ENCODE results near the gene AGTR1. TPM values are rescaled to one million over a fixed set of nuclear protein-coding genes. Genes with fewer than 3 reads are reported as not detected.
A peak's percentile ranks its signal among the peaks of the same experiment; 100 is the strongest.

Gene AGTR1
- total RNA-seq, 1 donor, result 10.5 TPM

- H3K9me3 ChIP-seq (ENCODE audit: low read depth, low read length), result no peaks in the 10 kb centered on the region
- H3K36me3 ChIP-seq (ENCODE audit: insufficient read depth, low read length), result no peaks in the 10 kb centered on the region
- peak overlapping the region; percentile 51 for H3K27ac ChIP-seq (ENCODE audit: low read depth, low read length)
- no peaks in the 10 kb centered on the region for H3K79me2 ChIP-seq (ENCODE audit: insufficient read depth, low read length)
- no peak for TF ChIP-seq CTCF (IDR thresholded peaks at IDR 0.05; ENCODE audit: extremely low read depth, low read depth, low read length)
- H3K27me3 ChIP-seq (ENCODE audit: insufficient read depth, low read length), result no peaks in the 10 kb centered on the region
- H3K4me2 ChIP-seq (ENCODE audit: insufficient read depth, low read length), result peak overlapping the region; percentile 71
- DNase-seq (ENCODE audit: insufficient read length, low spot score, missing footprints), result peak; percentile 78
- peak overlapping the region; percentile 67 for H2AFZ ChIP-seq (ENCODE audit: low read length)
- H3K4me3 ChIP-seq (ENCODE audit: insufficient read depth, low read length), result peak overlapping the region; percentile 31
- peaks cover 14% of the 10 kb centered on the region for H3K4me1 ChIP-seq (ENCODE audit: insufficient read depth, low read length)
- no peaks in the 10 kb centered on the region for H4K20me1 ChIP-seq (ENCODE audit: insufficient read depth, low read length)
Observed at GRCh38 chr3:148723631-148724030, 25.9 kb downstream of the AGTR1 start.

GRCh38 chr3:148727231-148727630 is 29.5 kb downstream of the AGTR1 start:
- TF ChIP-seq CTCF (IDR thresholded peaks at IDR 0.05; ENCODE audit: extremely low read depth, low read depth, low read length), result peak; percentile 64
- Histone ChIP-seq H3K79me2 (ENCODE audit: insufficient read depth, low read length) (no peaks in the 10 kb centered on the region), H3K27ac (ENCODE audit: low read depth, low read length) (no peak overlapping the region), H3K27me3 (ENCODE audit: insufficient read depth, low read length) (no peaks in the 10 kb centered on the region), H2AFZ (ENCODE audit: low read length) (peak overlapping the region; percentile 39), H4K20me1 (ENCODE audit: insufficient read depth, low read length) (no peaks in the 10 kb centered on the region), H3K4me1 (ENCODE audit: insufficient read depth, low read length) (peaks cover 14% of the 10 kb centered on the region), H3K4me2 (ENCODE audit: insufficient read depth, low read length) (no peak overlapping the region), H3K36me3 (ENCODE audit: insufficient read depth, low read length) (no peaks in the 10 kb centered on the region), H3K9me3 (ENCODE audit: low read depth, low read length) (no peaks in the 10 kb centered on the region), H3K4me3 (ENCODE audit: insufficient read depth, low read length) (no peak overlapping the region)
- no peak for DNase-seq (ENCODE audit: insufficient read length, low spot score, missing footprints)

- no peak for TF ChIP-seq CTCF (IDR thresholded peaks at IDR 0.05; ENCODE audit: extremely low read depth, low read depth, low read length)
- no peak overlapping the region for H3K4me3 ChIP-seq (ENCODE audit: insufficient read depth, low read length)
- no peaks in the 10 kb centered on the region for H3K9me3 ChIP-seq (ENCODE audit: low read depth, low read length)
Observed at GRCh38 chr3:148728753-148729152, 31.1 kb downstream of the AGTR1 start.

GRCh38 chr3:148729476-148730055 is 31.9 kb downstream of the AGTR1 start:
- TF ChIP-seq CTCF (IDR thresholded peaks at IDR 0.05; ENCODE audit: extremely low read depth, low read depth, low read length), result no peak
- H3K79me2 ChIP-seq (ENCODE audit: insufficient read depth, low read length), result no peaks in the 10 kb centered on the region
- no peak overlapping the region for H3K4me3 ChIP-seq (ENCODE audit: insufficient read depth, low read length)
- no peak overlapping the region for H2AFZ ChIP-seq (ENCODE audit: low read length)
- H3K27ac ChIP-seq (ENCODE audit: low read depth, low read length), result no peak overlapping the region
- H4K20me1 ChIP-seq (ENCODE audit: insufficient read depth, low read length), result no peaks in the 10 kb centered on the region
- H3K4me1 ChIP-seq (ENCODE audit: insufficient read depth, low read length), result no peaks in the 10 kb centered on the region
- H3K9me3 ChIP-seq (ENCODE audit: low read depth, low read length), result no peaks in the 10 kb centered on the region
- no peak overlapping the region for H3K4me2 ChIP-seq (ENCODE audit: insufficient read depth, low read length)
- no peak for DNase-seq (ENCODE audit: insufficient read length, low spot score, missing footprints)
- no peaks in the 10 kb centered on the region for H3K27me3 ChIP-seq (ENCODE audit: insufficient read depth, low read length)
- H3K36me3 ChIP-seq (ENCODE audit: insufficient read depth, low read length), result no peaks in the 10 kb centered on the region

More at GRCh38 chr3:148728753-148729152, 31.1 kb downstream of the AGTR1 start:
- Histone ChIP-seq H3K36me3 (ENCODE audit: insufficient read depth, low read length) (no peaks in the 10 kb centered on the region), H3K4me2 (ENCODE audit: insufficient read depth, low read length) (no peak overlapping the region), H2AFZ (ENCODE audit: low read length) (no peak overlapping the region), H3K79me2 (ENCODE audit: insufficient read depth, low read length) (no peaks in the 10 kb centered on the region), H4K20me1 (ENCODE audit: insufficient read depth, low read length) (no peaks in the 10 kb centered on the region), H3K4me1 (ENCODE audit: insufficient read depth, low read length) (peaks cover 6% of the 10 kb centered on the region), H3K27me3 (ENCODE audit: insufficient read depth, low read length) (no peaks in the 10 kb centered on the region), H3K27ac (ENCODE audit: low read depth, low read length) (no peak overlapping the region)
- no peak for DNase-seq (ENCODE audit: insufficient read length, low spot score, missing footprints)
